ENCODE results near the gene MAPT.

Gene MAPT

DNA sequence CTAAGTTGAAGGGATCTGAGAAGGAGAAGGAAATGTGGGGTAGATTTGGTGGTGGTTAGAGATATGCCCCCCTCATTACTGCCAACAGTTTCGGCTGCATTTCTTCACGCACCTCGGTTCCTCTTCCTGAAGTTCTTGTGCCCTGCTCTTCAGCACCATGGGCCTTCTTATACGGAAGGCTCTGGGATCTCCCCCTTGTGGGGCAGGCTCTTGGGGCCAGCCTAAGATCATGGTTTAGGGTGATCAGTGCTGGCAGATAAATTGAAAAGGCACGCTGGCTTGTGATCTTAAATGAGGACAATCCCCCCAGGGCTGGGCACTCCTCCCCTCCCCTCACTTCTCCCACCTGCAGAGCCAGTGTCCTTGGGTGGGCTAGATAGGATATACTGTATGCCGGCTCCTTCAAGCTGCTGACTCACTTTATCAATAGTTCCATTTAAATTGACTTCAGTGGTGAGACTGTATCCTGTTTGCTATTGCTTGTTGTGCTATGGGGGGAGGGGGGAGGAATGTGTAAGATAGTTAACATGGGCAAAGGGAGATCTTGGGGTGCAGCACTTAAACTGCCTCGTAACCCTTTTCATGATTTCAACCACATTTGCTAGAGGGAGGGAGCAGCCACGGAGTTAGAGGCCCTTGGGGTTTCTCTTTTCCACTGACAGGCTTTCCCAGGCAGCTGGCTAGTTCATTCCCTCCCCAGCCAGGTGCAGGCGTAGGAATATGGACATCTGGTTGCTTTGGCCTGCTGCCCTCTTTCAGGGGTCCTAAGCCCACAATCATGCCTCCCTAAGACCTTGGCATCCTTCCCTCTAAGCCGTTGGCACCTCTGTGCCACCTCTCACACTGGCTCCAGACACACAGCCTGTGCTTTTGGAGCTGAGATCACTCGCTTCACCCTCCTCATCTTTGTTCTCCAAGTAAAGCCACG, 133.0 kb downstream of the MAPT start:
- DNase-seq, result no peak
- Histone ChIP-seq H3K4me1 (no peaks in the 10 kb centered on the region), H3K27ac (no peak overlapping the region), H3K27me3 (no peaks in the 10 kb centered on the region), H3K4me3 (no peak overlapping the region), H3K9me3 (no peaks in the 10 kb centered on the region), H3K36me3 (peaks cover 20 to 88% (median 28%) of the 10 kb centered on the region in 3 donors)
- intact Hi-C loops (cut with DNase I; ENCODE audit: low total_unique reads), result no loop called here
- TF ChIP-seq, protein P1, sequence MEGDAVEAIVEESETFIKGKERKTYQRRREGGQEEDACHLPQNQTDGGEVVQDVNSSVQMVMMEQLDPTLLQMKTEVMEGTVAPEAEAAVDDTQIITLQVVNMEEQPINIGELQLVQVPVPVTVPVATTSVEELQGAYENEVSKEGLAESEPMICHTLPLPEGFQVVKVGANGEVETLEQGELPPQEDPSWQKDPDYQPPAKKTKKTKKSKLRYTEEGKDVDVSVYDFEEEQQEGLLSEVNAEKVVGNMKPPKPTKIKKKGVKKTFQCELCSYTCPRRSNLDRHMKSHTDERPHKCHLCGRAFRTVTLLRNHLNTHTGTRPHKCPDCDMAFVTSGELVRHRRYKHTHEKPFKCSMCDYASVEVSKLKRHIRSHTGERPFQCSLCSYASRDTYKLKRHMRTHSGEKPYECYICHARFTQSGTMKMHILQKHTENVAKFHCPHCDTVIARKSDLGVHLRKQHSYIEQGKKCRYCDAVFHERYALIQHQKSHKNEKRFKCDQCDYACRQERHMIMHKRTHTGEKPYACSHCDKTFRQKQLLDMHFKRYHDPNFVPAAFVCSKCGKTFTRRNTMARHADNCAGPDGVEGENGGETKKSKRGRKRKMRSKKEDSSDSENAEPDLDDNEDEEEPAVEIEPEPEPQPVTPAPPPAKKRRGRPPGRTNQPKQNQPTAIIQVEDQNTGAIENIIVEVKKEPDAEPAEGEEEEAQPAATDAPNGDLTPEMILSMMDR (IDR thresholded peaks at IDR 0.05), result no peak

DNA sequence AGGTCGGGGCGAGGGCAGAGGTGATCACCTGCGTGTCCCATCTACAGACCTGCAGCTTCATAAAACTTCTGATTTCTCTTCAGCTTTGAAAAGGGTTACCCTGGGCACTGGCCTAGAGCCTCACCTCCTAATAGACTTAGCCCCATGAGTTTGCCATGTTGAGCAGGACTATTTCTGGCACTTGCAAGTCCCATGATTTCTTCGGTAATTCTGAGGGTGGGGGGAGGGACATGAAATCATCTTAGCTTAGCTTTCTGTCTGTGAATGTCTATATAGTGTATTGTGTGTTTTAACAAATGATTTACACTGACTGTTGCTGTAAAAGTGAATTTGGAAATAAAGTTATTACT, 133.6 kb downstream of the MAPT start:
- Histone ChIP-seq H3K4me1 (no peaks in the 10 kb centered on the region), H3K27ac (no peak overlapping the region), H3K9me3 (no peaks in the 10 kb centered on the region), H3K4me3 (no peak overlapping the region), H3K27me3 (no peaks in the 10 kb centered on the region), H3K36me3 (peaks cover 26 to 90% (median 34%) of the 10 kb centered on the region in 3 donors)
- intact Hi-C loops (cut with DNase I; ENCODE audit: low total_unique reads), result no loop called here
- TF ChIP-seq, protein P1 (IDR thresholded peaks at IDR 0.05), result no peak
- no peak for DNase-seq

DNA sequence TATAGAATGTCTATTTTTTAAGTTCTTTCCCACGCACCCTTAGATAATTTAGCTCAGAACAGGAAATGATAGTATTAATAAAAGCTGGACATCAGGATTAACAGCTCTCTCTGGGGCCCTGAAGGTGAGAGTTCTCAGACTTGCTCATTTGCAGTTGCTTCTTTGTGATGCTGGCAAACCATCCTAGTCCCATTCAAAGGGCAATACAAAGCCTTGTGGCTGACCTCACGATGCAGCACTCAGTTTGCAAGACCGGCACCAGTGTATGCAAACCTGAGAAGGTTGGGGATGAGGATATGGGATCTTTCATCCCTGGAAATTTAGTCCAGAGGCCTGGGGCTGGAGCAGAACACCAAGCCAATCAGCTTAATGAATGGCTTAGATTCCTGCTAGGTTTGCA, 134.0 kb downstream of the MAPT start:
- no peak for DNase-seq
- Histone ChIP-seq H3K36me3 (peaks cover 30 to 90% (median 38%) of the 10 kb centered on the region in 3 donors), H3K9me3 (no peaks in the 10 kb centered on the region), H3K4me3 (no peak overlapping the region), H3K4me1 (no peaks in the 10 kb centered on the region), H3K27ac (no peak overlapping the region), H3K27me3 (no peaks in the 10 kb centered on the region)
- TF ChIP-seq, protein P1 (IDR thresholded peaks at IDR 0.05), result no peak
- intact Hi-C loops (cut with DNase I; ENCODE audit: low total_unique reads), result no loop called here

DNA sequence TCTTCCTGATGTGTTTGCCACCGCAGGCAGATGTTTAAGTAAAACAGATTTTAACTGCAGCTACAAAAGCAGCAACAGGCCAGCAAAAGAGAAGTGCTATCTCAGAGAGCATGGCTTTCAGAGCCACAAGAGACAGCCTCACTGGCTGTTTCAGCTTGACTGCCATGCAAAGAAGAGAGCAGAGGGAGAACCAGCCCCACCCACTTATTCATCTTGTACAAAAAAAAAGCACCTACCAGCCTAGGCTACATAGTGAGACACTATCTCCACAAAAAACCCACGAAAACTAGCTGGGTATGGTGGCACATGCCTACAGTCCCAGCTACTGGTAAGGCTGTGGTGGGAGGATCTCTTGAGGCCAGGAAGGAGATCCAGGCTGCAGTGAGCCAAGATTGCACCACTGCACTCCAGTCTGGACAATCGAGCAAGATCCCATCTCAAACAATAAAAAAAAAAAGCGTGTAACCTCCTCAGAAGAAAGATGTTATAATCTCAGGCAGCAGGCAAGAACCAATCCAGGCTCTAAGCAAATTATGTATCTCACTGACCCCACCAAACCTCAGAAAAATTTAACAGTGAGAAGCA, 134.7 kb downstream of the MAPT start:
- no peak for DNase-seq
- H3K27ac ChIP-seq, result no peak overlapping the region
- intact Hi-C loops (cut with DNase I; ENCODE audit: low total_unique reads), result no loop called here
- H3K4me3 ChIP-seq, result no peak overlapping the region
- TF ChIP-seq, protein P1 (IDR thresholded peaks at IDR 0.05), result no peak
- no peaks in the 10 kb centered on the region for H3K4me1 ChIP-seq
- H3K36me3 ChIP-seq, result peaks cover 37 to 90% (median 45%) of the 10 kb centered on the region in 3 donors
- H3K9me3 ChIP-seq, result no peaks in the 10 kb centered on the region
- H3K27me3 ChIP-seq, result no peaks in the 10 kb centered on the region

DNA sequence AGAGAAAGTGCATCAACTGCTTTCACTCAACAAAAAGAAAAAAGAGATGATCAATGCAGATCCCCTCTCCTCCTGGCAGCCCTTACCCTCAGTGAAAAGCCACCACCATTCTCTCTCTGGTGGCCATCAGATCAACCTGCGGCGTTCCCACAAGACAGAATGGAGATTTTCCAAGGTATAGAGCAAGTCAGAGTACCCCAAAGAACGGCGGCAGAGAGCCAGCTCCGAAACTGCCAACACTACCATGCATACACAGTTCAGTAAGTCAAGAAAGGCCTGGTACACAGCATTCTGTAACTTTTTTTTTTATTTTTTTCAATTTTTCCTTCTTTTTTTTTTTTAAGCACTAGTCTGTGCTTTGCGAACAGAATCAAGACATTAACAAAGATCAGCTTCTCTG, 135.3 kb downstream of the MAPT start:
- TF ChIP-seq, protein P1 (IDR thresholded peaks at IDR 0.05), result no peak
- H3K27me3 ChIP-seq, result no peaks in the 10 kb centered on the region
- H3K4me3 ChIP-seq, result no peak overlapping the region
- DNase-seq, result no peak
- peaks cover 43 to 92% (median 51%) of the 10 kb centered on the region in 3 donors for H3K36me3 ChIP-seq
- no peaks in the 10 kb centered on the region for H3K4me1 ChIP-seq
- no peak overlapping the region for H3K27ac ChIP-seq
- intact Hi-C loops (cut with DNase I; ENCODE audit: low total_unique reads), result no loop called here
- no peaks in the 10 kb centered on the region for H3K9me3 ChIP-seq
